T-helper 2 cell treated with Interferon-gamma antibody and Interleukin-4, amounts not matched to agents 5 μg/mL and 100 μg/mL, for 36 hours (primary cell): Measurements from ENCODE around the gene ADCY5.

ENCODE experiments used
- DNase-seq: peaks from one replicate; pipeline ENCODE4 v3.0.0; 2021; ENCODE audit warnings: low spot score
- H3K27ac Mint-ChIP-seq: one replicate; pipeline ENCODE4 v1.8.0; 2021; ENCODE audit warnings: mild to moderate bottlenecking, mixed read lengths
- H3K27me3 Mint-ChIP-seq: one replicate; pipeline ENCODE4 v1.8.0; 2021; ENCODE audit warnings: low read depth, mixed read lengths
- H3K36me3 Mint-ChIP-seq: one replicate; pipeline ENCODE4 v1.8.0; 2021; ENCODE audit warnings: low read depth, mixed read lengths
- H3K4me1 Mint-ChIP-seq: one replicate; pipeline ENCODE4 v1.8.0; 2021; ENCODE audit warnings: low read depth, mixed read lengths
- H3K4me3 Mint-ChIP-seq: one replicate; pipeline ENCODE4 v1.8.0; 2022; ENCODE audit warnings: mild to moderate bottlenecking, moderate library complexity, mixed read lengths
- H3K9me3 Mint-ChIP-seq: one replicate; pipeline ENCODE4 v1.8.0; 2021; ENCODE audit warnings: mixed read lengths

ADCY5 gene

GRCh38 chr3:123283657-123284398 is 165.1 kb downstream of the ADCY5 start:
- no peaks in the 10 kb centered on the region for H3K4me1 Mint-ChIP-seq
- no peaks in the 10 kb centered on the region for H3K9me3 Mint-ChIP-seq
- DNase-seq, result no peak
- no peaks in the 10 kb centered on the region for H3K36me3 Mint-ChIP-seq
- H3K27ac Mint-ChIP-seq, result no peak overlapping the region
- no peak overlapping the region for H3K4me3 Mint-ChIP-seq
- no peaks in the 10 kb centered on the region for H3K27me3 Mint-ChIP-seq

- no peaks in the 10 kb centered on the region for H3K27me3 Mint-ChIP-seq
- H3K27ac Mint-ChIP-seq, result no peak overlapping the region
- H3K4me3 Mint-ChIP-seq, result no peak overlapping the region
- H3K9me3 Mint-ChIP-seq, result no peaks in the 10 kb centered on the region
- no peaks in the 10 kb centered on the region for H3K36me3 Mint-ChIP-seq
- H3K4me1 Mint-ChIP-seq, result no peaks in the 10 kb centered on the region
- no peak for DNase-seq
These were observed 165.8 kb downstream of the ADCY5 start for GRCh38 chr3:123283074-123283473.

- Mint-ChIP-seq H3K9me3 (no peaks in the 10 kb centered on the region), H3K27me3 (no peaks in the 10 kb centered on the region), H3K4me1 (no peaks in the 10 kb centered on the region), H3K36me3 (no peaks in the 10 kb centered on the region), H3K4me3 (no peak overlapping the region), H3K27ac (no peak overlapping the region)
- no peak for DNase-seq
These were observed 166.4 kb downstream of the ADCY5 start for GRCh38 chr3:123282461-123282860.

GRCh38 chr3:123281929-123282328 is 167.0 kb downstream of the ADCY5 start:
- peaks cover 2% of the 10 kb centered on the region for H3K4me1 Mint-ChIP-seq
- H3K27ac Mint-ChIP-seq, result no peak overlapping the region
- H3K9me3 Mint-ChIP-seq, result no peaks in the 10 kb centered on the region
- no peaks in the 10 kb centered on the region for H3K36me3 Mint-ChIP-seq
- no peak overlapping the region for H3K4me3 Mint-ChIP-seq
- DNase-seq, result no peak
- H3K27me3 Mint-ChIP-seq, result no peaks in the 10 kb centered on the region

GRCh38 chr3:123281406-123281805 is 167.5 kb downstream of the ADCY5 start:
- H3K27me3 Mint-ChIP-seq, result no peaks in the 10 kb centered on the region
- H3K4me3 Mint-ChIP-seq, result no peak overlapping the region
- H3K27ac Mint-ChIP-seq, result no peak overlapping the region
- H3K9me3 Mint-ChIP-seq, result no peaks in the 10 kb centered on the region
- DNase-seq, result no peak
- no peaks in the 10 kb centered on the region for H3K36me3 Mint-ChIP-seq
- H3K4me1 Mint-ChIP-seq, result peaks cover 6% of the 10 kb centered on the region

- no peak overlapping the region for H3K4me3 Mint-ChIP-seq
- H3K27me3 Mint-ChIP-seq, result no peaks in the 10 kb centered on the region
- H3K27ac Mint-ChIP-seq, result no peak overlapping the region
- no peaks in the 10 kb centered on the region for H3K9me3 Mint-ChIP-seq
- no peaks in the 10 kb centered on the region for H3K36me3 Mint-ChIP-seq
- peaks cover 10% of the 10 kb centered on the region for H3K4me1 Mint-ChIP-seq
- DNase-seq, result no peak
These were observed 169.8 kb downstream of the ADCY5 start for GRCh38 chr3:123279121-123279520.

GRCh38 chr3:123278446-123278845 is 170.4 kb downstream of the ADCY5 start:
- no peak overlapping the region for H3K4me3 Mint-ChIP-seq
- H3K4me1 Mint-ChIP-seq, result peaks cover 10% of the 10 kb centered on the region
- no peak overlapping the region for H3K27ac Mint-ChIP-seq
- no peaks in the 10 kb centered on the region for H3K27me3 Mint-ChIP-seq
- no peaks in the 10 kb centered on the region for H3K9me3 Mint-ChIP-seq
- H3K36me3 Mint-ChIP-seq, result no peaks in the 10 kb centered on the region
- DNase-seq, result no peak

GRCh38 chr3:123277106-123277505 is 171.8 kb downstream of the ADCY5 start:
- Mint-ChIP-seq H3K9me3 (no peaks in the 10 kb centered on the region), H3K27me3 (no peaks in the 10 kb centered on the region), H3K36me3 (peaks cover 2% of the 10 kb centered on the region), H3K4me3 (no peak overlapping the region), H3K27ac (no peak overlapping the region), H3K4me1 (peaks cover 10% of the 10 kb centered on the region)
- no peak for DNase-seq

GRCh38 chr3:123276346-123277006 is 172.4 kb downstream of the ADCY5 start:
- DNase-seq, result no peak
- H3K4me3 Mint-ChIP-seq, result no peak overlapping the region
- peaks cover 10% of the 10 kb centered on the region for H3K4me1 Mint-ChIP-seq
- no peaks in the 10 kb centered on the region for H3K9me3 Mint-ChIP-seq
- no peak overlapping the region for H3K27ac Mint-ChIP-seq
- no peaks in the 10 kb centered on the region for H3K27me3 Mint-ChIP-seq
- peaks cover 7% of the 10 kb centered on the region for H3K36me3 Mint-ChIP-seq

- H3K4me3 Mint-ChIP-seq, result no peak overlapping the region
- peaks cover 7% of the 10 kb centered on the region for H3K36me3 Mint-ChIP-seq
- no peak for DNase-seq
- peaks cover 10% of the 10 kb centered on the region for H3K4me1 Mint-ChIP-seq
- H3K27me3 Mint-ChIP-seq, result no peaks in the 10 kb centered on the region
- no peaks in the 10 kb centered on the region for H3K9me3 Mint-ChIP-seq
- no peak overlapping the region for H3K27ac Mint-ChIP-seq
These were observed 173.2 kb downstream of the ADCY5 start for GRCh38 chr3:123275691-123276090.

- Mint-ChIP-seq H3K4me1 (peaks cover 10% of the 10 kb centered on the region), H3K36me3 (peaks cover 7% of the 10 kb centered on the region), H3K27ac (no peak overlapping the region), H3K27me3 (no peaks in the 10 kb centered on the region), H3K4me3 (no peak overlapping the region), H3K9me3 (no peaks in the 10 kb centered on the region)
- DNase-seq, result no peak
These were observed 176.3 kb downstream of the ADCY5 start for GRCh38 chr3:123272547-123272946.

- no peak for DNase-seq
- H3K27ac Mint-ChIP-seq, result no peak overlapping the region
- H3K9me3 Mint-ChIP-seq, result no peaks in the 10 kb centered on the region
- no peak overlapping the region for H3K4me3 Mint-ChIP-seq
- peaks cover 8% of the 10 kb centered on the region for H3K36me3 Mint-ChIP-seq
- no peaks in the 10 kb centered on the region for H3K27me3 Mint-ChIP-seq
- peaks cover 4% of the 10 kb centered on the region for H3K4me1 Mint-ChIP-seq
These were observed 177.3 kb downstream of the ADCY5 start for GRCh38 chr3:123271466-123272159.

- no peak for DNase-seq
- Mint-ChIP-seq H3K36me3 (peaks cover 10% of the 10 kb centered on the region), H3K4me1 (peaks cover under 1% of the 10 kb centered on the region), H3K4me3 (no peak overlapping the region), H3K27ac (no peak overlapping the region), H3K9me3 (no peaks in the 10 kb centered on the region), H3K27me3 (no peaks in the 10 kb centered on the region)
These were observed 178.1 kb downstream of the ADCY5 start for GRCh38 chr3:123270818-123271217.

GRCh38 chr3:123267821-123268220 is 181.1 kb downstream of the ADCY5 start:
- no peak overlapping the region for H3K27ac Mint-ChIP-seq
- no peaks in the 10 kb centered on the region for H3K4me1 Mint-ChIP-seq
- no peaks in the 10 kb centered on the region for H3K27me3 Mint-ChIP-seq
- H3K36me3 Mint-ChIP-seq, result peaks cover 18% of the 10 kb centered on the region
- no peak overlapping the region for H3K4me3 Mint-ChIP-seq
- H3K9me3 Mint-ChIP-seq, result no peaks in the 10 kb centered on the region
- DNase-seq, result no peak
